ENCODE results near the gene ARSB.

GRCh38 chr5:78995521-78996007 lies 10.5 kb upstream of the ARSB start:
- TF ChIP-seq CTCF (IDR thresholded peaks at IDR 0.05) (no peak), REST (IDR thresholded peaks at IDR 0.05; ENCODE audit: insufficient read depth in 1 of 2, low read depth in 2 of 2, low read length in 1 of 2) (no peak), POLR2AphosphoS5 (IDR thresholded peaks at IDR 0.05; ENCODE audit: low read depth, low read length) (no peak), SIN3A (IDR thresholded peaks at IDR 0.05; ENCODE audit: borderline replicate concordance, insufficient read depth, low read depth, low read length) (no peak)
